GF-D8 (cell line): ENCODE results near the gene KIAA2012.
"Not testable (repeated sequence)": the region's sequence is repeated elsewhere in the genome, so short reads cannot be mapped to it uniquely, and the experiment has no call there.

Source experiments
- DNase-seq: peaks from one replicate; lab custom pipeline; 2025; lab: John Stamatoyannopoulos, UW

The KIAA2012 gene

GRCh38 chr2:202118168-202118567, 45.1 kb downstream of the KIAA2012 start:
- DNase-seq = no peak

GRCh38 chr2:202120828-202121227, 47.8 kb downstream of the KIAA2012 start:
- no peak for DNase-seq

GRCh38 chr2:202121532-202122162, 48.6 kb downstream of the KIAA2012 start:
- DNase-seq = peak; percentile 64

- DNase-seq = no peak
Measured at GRCh38 chr2:202122163-202122540, 49.1 kb downstream of the KIAA2012 start.

GRCh38 chr2:202122980-202123720, 50.1 kb downstream of the KIAA2012 start:
- DNase-seq = no peak

- no peak for DNase-seq
Measured at GRCh38 chr2:202124286-202124685, 51.2 kb downstream of the KIAA2012 start.

- no peak for DNase-seq
Measured at GRCh38 chr2:202127687-202128331, 54.8 kb downstream of the KIAA2012 start.

GRCh38 chr2:202129841-202130240, 56.8 kb downstream of the KIAA2012 start:
- DNase-seq = no peak

GRCh38 chr2:202133200-202133908, 60.3 kb downstream of the KIAA2012 start:
- no peak for DNase-seq

GRCh38 chr2:202133909-202134265, 60.8 kb downstream of the KIAA2012 start:
- DNase-seq = no peak

- DNase-seq = no peak
Measured at GRCh38 chr2:202135091-202135874, 62.2 kb downstream of the KIAA2012 start.

GRCh38 chr2:202136039-202136438, 63.0 kb downstream of the KIAA2012 start:
- DNase-seq = not testable (repeated sequence)

GRCh38 chr2:202136526-202136925, 63.5 kb downstream of the KIAA2012 start:
- DNase-seq = no peak

GRCh38 chr2:202140522-202141252, 67.6 kb downstream of the KIAA2012 start:
- no peak for DNase-seq

GRCh38 chr2:202141329-202141947, 68.4 kb downstream of the KIAA2012 start:
- DNase-seq = no peak

GRCh38 chr2:202142540-202142939, 69.5 kb downstream of the KIAA2012 start:
- no peak for DNase-seq

- DNase-seq = no peak
Measured at GRCh38 chr2:202147775-202148174, 74.7 kb downstream of the KIAA2012 start.

- no peak for DNase-seq
Measured at GRCh38 chr2:202148515-202149154, 75.6 kb downstream of the KIAA2012 start.

GRCh38 chr2:202149155-202149762, 76.2 kb downstream of the KIAA2012 start:
- no peak for DNase-seq

GRCh38 chr2:202149936-202150335, 76.9 kb downstream of the KIAA2012 start:
- no peak for DNase-seq
